Ecto neural progenitor cell (in vitro differentiated cells): ENCODE measurements around the gene GOLT1B.
"Not testable (repeated sequence)": the region's sequence is repeated elsewhere in the genome, so short reads cannot be mapped to it uniquely, and the experiment has no call there.

Source experiments
- DNase-seq: peaks from one replicate; pipeline ENCODE4 v3.0.0-alpha.2; 2018; ENCODE audit warnings: low spot score

The GOLT1B gene

GRCh38 chr12:21501258-21502163 lies at the start of gene GOLT1B, which contains the start of gene RECQL:
Gene GOLT1B (plus strand): TSS chr12:21501789. CDS start chr12:21501924, 135 bp downstream.
Gene RECQL (minus strand): TSS chr12:21501635. CDS start chr12:21499570, 2,065 bp downstream.
- DNase-seq, result peak; percentile 97

- no peak for DNase-seq
Observed at GRCh38 chr12:21453312-21453852, 48.2 kb upstream of the GOLT1B start.

- no peak for DNase-seq
Observed at GRCh38 chr12:21456291-21456780, 45.3 kb upstream of the GOLT1B start.

- DNase-seq, result no peak
Observed at GRCh38 chr12:21459474-21459873, 42.1 kb upstream of the GOLT1B start.

GRCh38 chr12:21467334-21467733 lies 34.3 kb upstream of the GOLT1B start:
- not testable (repeated sequence) for DNase-seq

- no peak for DNase-seq
Observed at GRCh38 chr12:21471294-21471693, 30.3 kb upstream of the GOLT1B start.

GRCh38 chr12:21472197-21472823 lies 29.3 kb upstream of the GOLT1B start:
- no peak for DNase-seq

- no peak for DNase-seq
Observed at GRCh38 chr12:21475552-21475951, 26.0 kb upstream of the GOLT1B start.

- DNase-seq, result no peak
Observed at GRCh38 chr12:21476949-21477348, 24.6 kb upstream of the GOLT1B start.

- DNase-seq, result no peak
Observed at GRCh38 chr12:21478756-21479455, 22.7 kb upstream of the GOLT1B start.

- DNase-seq, result no peak
Observed at GRCh38 chr12:21483531-21483930, 18.1 kb upstream of the GOLT1B start.

- no peak for DNase-seq
Observed at GRCh38 chr12:21485998-21486397, 15.6 kb upstream of the GOLT1B start.

GRCh38 chr12:21499765-21500164 lies 1.8 kb upstream of the GOLT1B start:
- DNase-seq, result no peak

- DNase-seq, result no peak
Observed at GRCh38 chr12:21500786-21501257, 767 bp upstream of the GOLT1B start.

- DNase-seq, result no peak
Observed at GRCh38 chr12:21502164-21502496, 541 bp downstream of the GOLT1B start.

GRCh38 chr12:21502872-21503271 lies 1.3 kb downstream of the GOLT1B start:
- no peak for DNase-seq

GRCh38 chr12:21505888-21506287 lies 4.3 kb downstream of the GOLT1B start:
- no peak for DNase-seq

GRCh38 chr12:21507849-21508248 lies 6.3 kb downstream of the GOLT1B start:
- no peak for DNase-seq

- DNase-seq, result no peak
Observed at GRCh38 chr12:21509768-21510167, 8.2 kb downstream of the GOLT1B start.

GRCh38 chr12:21516281-21516680 lies 14.7 kb downstream of the GOLT1B start:
- DNase-seq, result no peak

- DNase-seq, result no peak
Observed at GRCh38 chr12:21518451-21518850, 16.9 kb downstream of the GOLT1B start.

GRCh38 chr12:21521541-21521940 lies 20.0 kb downstream of the GOLT1B start:
- no peak for DNase-seq
